GM11168 (cell line): ENCODE measurements around the gene SAXO1.
"Not testable (repeated sequence)": the region's sequence is repeated elsewhere in the genome, so short reads cannot be mapped to it uniquely, and the experiment has no call there.

Experiments used
- in situ Hi-C: fragments of 300-500 bp; cut with MboI; formaldehyde crosslinking; loops from one replicate; pipeline ENCODE4 v1.12.0; 2022; ENCODE audit warnings: low sequenced_read_pairs; ENCODE audit not compliant: unreplicated experiment

SAXO1 gene

GRCh38 chr9:18973348-18973747 lies 59.7 kb downstream of the SAXO1 start:
- in situ Hi-C loops = no loop called here

DNA sequence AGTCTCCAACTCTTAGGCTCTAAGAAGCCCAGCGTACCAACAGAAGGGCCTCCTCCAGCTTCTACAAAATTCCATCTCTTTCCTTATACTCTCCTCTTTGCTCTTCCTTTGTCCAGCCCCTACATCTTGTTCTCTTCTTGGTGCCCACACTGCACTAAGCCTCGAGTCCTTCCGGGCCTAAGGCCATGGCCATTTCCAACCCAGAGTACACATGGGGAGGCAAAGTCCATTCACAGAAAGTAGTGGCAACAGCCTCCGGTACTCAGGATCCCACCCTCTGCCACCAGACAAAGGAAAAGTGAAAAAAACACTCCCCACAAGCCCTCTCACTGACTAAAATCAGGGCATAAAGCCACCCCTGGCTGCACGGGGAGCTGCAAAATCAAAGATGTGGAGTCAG lies 60.3 kb downstream of the SAXO1 start:
- in situ Hi-C loops = no loop called here

DNA sequence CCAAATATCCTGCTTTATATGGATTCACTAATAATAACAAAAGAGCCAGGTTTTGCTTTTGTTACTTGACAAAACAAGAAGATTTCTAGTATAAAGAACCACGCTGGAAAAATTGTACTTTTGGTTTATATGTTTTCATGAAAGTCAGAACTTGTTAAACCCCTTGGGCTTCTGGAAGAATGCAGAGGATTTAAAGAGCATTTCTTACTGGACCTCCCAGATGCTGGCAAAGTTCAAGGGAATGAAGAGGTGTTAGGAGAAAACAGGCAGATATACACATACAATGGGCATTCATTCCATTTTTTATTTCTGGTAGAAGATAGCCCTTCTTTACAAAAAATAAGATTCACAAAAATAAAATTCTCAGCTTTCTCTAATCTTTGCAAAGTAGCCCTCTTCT lies 61.1 kb downstream of the SAXO1 start:
- in situ Hi-C loops = no loop called here

GRCh38 chr9:18971404-18971803 lies 61.6 kb downstream of the SAXO1 start:
- in situ Hi-C loops = no loop called here

- in situ Hi-C loops = no loop called here
These were observed 62.6 kb downstream of the SAXO1 start for GRCh38 chr9:18970393-18970792.

DNA sequence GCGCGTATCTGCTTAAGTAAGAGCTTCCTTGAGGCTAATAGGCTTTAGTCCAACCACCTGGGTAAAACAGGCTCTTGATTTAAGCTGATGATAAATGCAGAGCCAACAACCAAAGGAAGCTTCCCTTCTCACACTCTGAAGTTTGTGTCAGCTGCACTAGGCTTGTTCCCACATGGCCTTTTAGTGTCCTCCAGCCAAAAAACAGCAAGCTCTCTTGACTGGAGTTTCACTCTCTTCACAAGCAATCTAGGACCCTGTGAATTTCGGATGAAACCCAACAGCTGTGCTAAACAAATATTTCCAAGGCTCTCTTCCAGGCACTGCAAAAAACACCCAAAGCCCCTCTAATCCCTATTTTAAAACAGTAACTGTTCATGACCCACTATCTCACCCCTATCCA lies 63.9 kb downstream of the SAXO1 start:
- in situ Hi-C loops = no loop called here

- in situ Hi-C loops = no loop called here
These were observed 77.4 kb downstream of the SAXO1 start for GRCh38 chr9:18955626-18956025.

DNA sequence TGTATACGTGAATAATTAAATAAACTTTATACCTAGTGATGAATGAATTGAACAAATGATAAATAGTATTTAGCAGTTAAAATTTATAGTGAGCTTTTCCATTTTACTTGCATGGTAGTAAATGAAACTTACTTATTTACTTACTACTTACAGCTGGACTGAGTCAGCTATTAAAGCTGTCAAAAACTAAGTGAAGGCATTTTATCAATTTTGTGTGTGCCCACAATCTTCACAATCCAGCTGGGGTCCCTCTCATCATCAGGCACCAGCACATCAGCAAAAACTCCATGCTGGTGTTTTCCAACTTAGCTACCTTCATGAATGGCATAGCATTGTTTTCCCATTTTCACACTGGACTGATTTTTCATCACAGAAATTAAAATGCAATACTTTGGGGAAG lies 81.1 kb downstream of the SAXO1 start:
- in situ Hi-C loops = no loop called here

GRCh38 chr9:18947892-18948339 lies 85.1 kb downstream of the SAXO1 start:
- in situ Hi-C loops = no loop called here

GRCh38 chr9:18942801-18943200 lies 90.2 kb downstream of the SAXO1 start:
- in situ Hi-C loops = no loop called here

DNA sequence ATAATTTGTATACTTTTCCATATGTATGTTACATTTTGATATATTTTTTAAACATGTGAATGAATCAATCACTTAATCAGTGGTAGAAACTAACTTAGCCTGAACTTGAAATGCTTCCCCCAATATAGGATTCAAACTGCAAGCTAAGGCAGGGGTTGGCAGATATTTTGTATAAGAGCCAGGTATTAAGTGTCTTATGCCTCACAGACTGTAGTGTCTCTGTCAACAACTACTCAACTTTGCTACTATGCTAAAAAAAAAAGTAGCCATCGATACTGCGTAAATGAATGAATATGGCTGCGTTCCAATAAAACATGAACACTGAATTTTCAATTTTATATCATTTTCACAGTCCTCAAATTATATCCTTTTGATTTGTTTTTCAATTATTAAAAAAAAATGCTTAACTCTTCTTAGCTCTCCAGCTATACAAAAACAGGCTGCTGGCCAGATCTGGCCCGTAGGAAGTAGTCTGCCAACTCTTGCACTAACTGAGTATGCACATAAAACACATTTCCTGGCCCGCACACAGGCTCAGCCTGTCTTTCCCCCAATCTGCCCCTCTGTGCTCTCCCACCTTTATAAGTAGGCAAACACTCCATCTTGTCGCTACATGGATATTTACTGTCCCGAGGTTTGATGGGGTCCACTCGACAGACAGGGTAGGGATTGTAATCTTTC lies 91.8 kb downstream of the SAXO1 start:
- in situ Hi-C loops = no loop called here

- in situ Hi-C loops = no loop called here
These were observed 93.1 kb downstream of the SAXO1 start for GRCh38 chr9:18939943-18940342.

DNA sequence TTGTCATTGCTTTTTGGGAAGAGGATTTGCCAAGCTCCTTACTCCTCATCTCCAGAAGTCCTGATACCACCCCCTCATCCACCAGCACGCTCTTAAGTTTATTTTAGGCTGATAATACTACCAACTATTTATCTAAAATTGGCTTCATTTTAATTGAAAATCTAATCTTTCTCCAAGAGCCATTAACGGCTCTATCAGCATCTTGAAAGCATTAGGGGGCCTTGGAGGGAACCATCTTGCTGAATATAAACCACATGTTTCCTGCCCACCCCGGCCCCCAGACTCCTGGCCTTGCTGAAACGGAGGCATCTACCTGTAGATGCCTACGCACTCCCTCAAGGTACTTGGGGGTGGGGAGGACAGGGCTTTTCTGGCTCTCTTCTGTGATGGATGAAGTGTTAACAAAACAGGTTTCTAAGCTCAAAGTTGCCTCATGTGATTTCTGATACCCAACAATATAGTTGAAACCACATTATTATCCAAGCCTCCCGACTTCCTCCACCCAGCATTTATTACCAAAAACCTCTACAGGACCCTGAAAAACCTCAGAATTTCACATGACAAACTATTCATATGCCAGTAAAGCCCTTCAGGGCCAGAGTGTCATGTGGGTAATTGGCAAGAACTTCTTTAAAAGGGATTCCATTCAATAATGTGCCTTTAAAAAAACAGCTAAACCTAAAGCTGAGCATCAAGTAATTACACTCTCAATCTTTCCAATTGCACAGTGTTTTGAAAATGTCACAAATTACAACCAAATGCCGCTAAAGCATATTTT lies 96.7 kb downstream of the SAXO1 start:
- in situ Hi-C loops = no loop called here

DNA sequence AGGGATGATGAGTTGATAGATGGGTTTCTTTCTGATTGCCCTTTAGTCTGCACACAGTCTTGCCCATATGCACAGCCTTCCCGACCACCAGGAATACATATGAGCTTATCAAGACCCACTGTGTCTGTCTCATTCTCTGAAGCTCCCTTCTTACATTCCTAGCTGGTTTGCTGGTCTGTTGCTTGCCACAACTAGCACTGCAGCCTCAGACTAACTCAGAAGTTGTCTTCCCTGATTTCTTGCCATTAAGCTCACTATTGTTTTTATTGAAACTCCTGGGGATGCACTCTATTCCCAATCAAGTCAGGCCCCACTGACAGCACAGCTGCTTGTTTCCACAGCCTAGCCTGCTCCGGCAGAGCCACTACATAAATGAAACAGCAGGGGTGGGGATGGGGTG lies 97.5 kb downstream of the SAXO1 start:
- in situ Hi-C loops = no loop called here

GRCh38 chr9:18930611-18931010 lies 102.4 kb downstream of the SAXO1 start:
- in situ Hi-C loops = not testable (repeated sequence)

GRCh38 chr9:18928711-18929110 lies 104.3 kb downstream of the SAXO1 start:
- in situ Hi-C loops = no loop called here

DNA sequence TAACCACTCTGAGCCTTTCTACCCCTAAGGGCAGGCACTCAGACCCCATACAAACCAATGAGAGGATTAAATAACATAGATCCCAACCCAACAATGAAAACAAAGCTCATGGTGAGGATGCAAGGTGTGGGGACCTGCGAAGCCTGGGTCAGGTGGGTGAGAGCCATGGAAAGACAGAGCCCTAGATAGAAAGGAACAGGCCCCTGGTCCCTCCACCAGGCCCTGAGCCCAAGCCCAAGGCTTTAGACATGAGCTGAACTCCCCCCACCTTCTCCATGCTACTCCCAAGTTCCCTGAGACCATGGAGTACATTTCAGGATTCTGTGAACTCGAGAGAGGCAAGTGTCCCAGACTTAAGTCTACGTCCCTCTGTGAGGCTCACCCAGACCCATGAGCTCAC lies 106.5 kb downstream of the SAXO1 start:
- in situ Hi-C loops = no loop called here

GRCh38 chr9:18925880-18926279 lies 107.1 kb downstream of the SAXO1 start:
- in situ Hi-C loops = no loop called here

- in situ Hi-C loops = loop anchor here (5.0 kb wide), 1 partner anchor 52 kb away; no protein-coding TSS in a partner anchor
These were observed 109.2 kb downstream of the SAXO1 start for GRCh38 chr9:18923671-18924430.

GRCh38 chr9:18923167-18923566 lies 109.8 kb downstream of the SAXO1 start:
- in situ Hi-C loops = loop anchor here (5.0 kb wide), 1 partner anchor 51 kb away; no protein-coding TSS in a partner anchor
